Stimulated activated CD4-positive, alpha-beta T cell treated with anti-CD3 and anti-CD28 coated beads, Interleukin-4, amount 100 ng/mL, for 4 hours (primary cell): ENCODE results near the gene WASL.
"Not testable (repeated sequence)": the region's sequence is repeated elsewhere in the genome, so short reads cannot be mapped to it uniquely, and the experiment has no call there.

Experiments
- DNase-seq, 2 experiments: peaks; one replicate each; pipeline ENCODE4 v3.0.0-alpha.2; 2020

Gene WASL

DNA sequence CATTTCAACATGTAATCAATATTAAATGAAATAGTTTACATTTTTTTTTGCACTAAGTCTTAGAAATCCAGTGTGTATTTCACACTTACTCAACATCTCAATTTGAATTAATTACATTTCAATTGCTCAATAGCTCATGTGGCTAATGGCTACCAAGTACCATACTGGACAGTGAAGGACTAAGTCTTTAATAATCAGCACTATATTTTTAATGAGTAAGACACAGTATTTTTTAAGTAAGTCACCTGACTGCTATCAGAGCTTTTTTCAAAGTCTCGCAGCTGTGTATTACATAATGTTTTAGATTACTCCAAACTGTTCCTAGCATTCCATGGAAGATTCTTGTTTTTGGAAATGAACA, 19.6 kb downstream of the WASL start:
- DNase-seq = no peak

DNA sequence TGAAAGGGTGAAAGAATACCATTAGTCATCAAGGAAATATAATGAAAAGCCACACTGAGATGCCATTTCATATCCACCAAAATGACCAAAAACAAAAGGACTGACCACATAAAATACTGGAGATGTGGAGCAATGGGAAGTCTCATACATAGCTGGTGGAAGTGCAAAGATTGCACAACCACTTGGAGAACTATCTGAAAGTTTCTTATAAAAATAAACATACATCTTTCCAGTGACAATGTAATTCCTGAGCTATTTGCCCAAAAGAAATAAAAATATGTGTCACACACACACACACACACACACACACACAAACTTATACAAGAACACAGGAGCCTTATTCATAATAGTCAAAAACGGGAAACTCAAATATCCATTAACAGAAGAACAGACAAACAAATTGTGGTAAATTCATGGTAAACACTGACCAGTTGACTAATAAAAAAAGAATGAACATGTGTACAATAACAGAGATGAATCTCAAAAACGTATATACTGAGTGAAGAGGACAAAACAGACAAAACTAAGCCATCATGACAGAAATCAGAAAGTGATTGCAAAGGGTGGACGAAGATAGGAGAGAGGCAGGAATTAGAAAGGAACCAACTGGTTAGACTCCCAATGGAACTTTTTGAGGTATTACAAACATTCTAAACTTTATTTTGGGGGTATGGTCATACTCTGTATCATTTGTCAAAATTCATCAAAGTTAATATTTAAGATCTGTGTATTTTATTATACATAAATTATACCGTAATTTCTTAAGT, 21.5 kb downstream of the WASL start:
- no peak for DNase-seq

DNA sequence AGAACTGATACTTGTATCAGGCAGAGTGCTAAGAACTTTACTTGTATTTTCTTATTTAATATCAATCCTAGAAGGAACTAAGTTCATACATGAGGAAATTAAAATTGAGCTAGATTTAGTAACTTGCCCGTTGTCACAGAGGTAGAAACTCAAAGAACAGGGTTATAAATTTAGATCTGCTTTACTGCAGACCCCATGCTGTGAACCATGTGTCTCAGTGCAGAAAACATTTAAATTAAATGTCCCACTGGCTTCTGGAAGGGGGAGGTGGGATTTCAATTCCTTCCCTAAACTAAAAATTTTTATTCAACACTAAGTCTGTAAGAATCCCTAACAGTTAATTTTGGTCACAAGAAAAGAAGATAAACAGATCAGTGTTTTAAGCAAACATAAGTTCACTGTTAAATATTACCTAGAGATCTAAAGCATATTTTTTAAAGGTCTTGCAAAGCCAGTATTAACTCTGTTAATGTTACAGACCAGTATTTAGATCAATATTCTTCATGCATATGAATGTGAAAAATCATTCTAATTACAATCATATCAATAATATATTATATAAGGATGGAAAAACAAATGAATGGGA, 23.1 kb downstream of the WASL start:
- no peak for DNase-seq

DNA sequence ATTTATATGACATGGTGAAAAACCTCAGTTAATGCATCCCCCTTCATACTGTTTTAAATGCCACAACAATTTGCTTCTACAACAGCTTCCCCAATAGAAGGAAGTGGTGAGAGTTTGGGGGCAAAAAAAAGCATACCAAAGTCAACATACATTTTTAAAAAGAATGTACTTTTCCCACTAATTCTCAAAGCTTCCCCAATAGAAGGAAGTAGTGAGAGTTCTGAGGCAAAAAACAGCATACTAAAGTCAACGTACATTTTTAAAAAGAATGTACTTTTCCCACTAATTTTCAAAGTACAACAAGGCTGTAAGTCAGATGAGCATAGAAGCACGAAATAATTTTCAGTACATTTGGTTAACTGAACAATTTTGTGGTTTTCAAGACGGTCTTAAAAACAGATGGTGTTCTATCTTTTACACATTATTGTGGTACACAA, 24.0 kb downstream of the WASL start:
- no peak for DNase-seq

DNA sequence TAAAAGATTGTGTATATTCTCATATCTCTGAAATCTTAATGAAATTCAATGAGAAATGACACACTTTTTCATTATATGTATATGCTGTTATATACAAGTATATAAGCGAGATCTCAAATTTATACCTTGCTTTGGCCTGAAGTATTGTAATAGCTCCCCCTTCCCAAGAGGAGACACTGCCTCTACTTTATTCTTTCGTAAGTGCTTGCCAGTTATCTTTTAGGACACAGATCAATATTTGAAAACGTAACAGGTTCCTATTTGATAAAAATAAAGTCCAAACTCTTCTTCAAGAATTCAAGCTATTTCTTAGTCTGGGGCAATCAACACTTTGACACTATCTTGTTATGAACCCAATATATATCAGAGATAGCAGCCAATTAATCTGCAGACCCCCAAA, 24.9 kb downstream of the WASL start:
- no peak for DNase-seq

DNA sequence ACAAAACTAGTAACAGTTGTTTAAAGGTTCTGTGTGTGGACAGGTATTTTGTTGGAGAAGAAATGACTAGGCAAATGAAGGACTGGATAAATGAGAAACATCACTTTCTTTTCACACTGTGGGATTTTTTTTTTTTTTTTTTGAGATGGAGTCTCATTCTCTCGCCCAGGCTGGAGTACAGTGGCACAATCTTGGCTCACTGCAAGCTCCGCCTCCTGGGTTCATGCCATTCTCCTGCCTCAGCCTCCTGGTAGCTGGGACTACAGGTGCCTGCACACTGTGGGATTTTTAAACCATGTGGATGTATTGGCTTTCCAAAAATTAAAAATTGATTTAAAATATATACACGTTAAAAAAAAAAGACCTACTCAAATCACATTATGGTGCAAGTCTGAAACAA, 28.3 kb downstream of the WASL start:
- DNase-seq = not testable (repeated sequence)

DNA sequence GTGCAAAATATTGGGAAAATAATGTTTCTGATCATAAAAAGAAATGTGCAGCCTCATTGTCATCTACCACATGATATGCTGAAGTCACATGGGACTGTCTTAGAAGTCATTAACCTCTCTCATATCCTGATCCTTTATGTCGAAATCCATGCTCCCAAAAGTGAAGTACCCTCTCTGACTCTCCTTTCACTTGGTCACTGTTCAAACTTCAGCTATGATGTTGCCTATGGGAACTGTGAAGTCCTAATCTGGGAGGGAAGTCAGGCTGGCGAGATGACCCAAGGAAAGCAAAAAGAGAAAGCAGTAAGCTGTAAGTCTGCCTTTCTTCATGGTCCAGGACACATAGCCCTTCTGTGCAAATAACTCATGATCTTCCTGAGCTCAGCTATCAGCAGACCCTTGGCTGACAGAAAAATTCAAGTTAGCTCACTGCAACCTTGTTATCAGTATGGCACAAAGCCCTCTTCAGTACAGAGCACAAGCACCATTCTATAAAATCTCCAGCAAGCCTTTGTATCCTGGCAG, 29.5 kb downstream of the WASL start:
- no peak for DNase-seq

DNA sequence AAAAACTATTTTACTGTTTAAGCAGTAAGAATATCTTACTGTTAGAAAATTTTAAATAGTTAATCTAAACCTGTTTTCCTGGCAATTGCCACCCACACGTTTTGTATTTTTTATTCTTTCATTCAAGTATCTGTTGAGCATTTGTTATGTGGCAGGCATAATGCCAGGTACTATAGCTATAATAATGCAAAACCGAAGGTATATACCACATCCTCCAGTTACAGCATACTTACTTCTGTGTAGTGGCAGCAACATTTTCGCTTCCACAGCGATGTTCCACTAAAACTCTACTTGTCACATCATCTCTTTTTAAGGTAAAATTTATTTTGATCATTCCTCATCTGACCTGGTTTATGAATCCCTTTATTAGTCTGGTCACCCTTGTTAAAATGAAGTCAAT, 30.0 kb downstream of the WASL start:
- DNase-seq = no peak

DNA sequence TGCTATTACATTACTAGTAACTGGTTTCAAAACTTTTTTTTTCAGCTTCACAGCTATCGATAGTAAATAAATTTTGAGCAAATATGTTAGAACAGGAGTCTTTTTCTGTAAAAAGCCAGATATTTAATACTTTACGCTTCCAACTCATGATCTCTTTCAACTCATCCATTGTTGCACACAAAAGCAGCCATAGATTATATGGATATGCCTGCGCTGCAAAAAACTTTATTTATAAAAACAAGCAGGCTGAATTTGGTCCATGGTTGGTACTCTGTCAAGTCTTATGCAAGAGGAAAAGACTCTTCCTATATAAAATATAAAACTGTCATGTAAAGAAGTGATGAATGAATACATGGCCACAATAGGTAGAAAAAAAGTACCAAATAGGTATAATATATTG, 31.1 kb downstream of the WASL start:
- no peak for DNase-seq

DNA sequence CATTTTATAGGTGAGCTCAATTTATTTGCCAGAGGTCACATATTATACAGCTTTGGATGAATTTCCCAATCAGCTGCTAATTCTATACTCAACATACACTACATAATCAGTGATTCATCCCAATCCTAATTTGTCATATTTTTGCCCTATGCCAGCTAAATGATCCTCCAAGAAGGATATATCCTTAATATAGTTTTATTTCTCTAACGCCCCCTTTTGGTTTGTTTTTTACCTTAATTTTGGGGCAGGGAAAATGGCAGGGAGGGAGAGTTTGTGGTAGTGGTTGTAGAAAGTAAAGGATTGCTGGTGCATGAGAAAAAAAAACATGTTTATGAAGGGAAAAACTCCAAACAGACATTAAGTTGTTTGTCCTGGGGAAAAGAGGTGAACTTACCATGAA, 31.9 kb downstream of the WASL start:
- no peak for DNase-seq

DNA sequence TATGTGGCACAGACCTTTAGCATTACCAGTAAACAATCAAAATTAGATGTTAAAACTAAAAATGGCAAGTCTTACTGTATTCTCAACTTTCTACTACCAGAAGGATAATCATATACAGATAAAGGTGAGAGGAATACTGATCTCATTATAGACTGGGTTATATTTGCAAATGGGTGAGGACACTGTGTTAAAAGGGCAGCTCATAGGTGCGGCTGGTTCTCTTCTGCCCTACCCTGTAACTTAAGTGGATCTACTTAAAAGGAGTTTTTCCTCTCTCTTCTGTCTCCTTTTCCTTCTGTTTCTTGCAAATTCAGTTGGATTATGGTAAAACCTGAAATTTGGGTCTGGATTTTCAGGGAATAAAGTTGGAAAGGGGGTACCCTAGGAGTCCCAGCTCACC, 33.0 kb downstream of the WASL start:
- no peak for DNase-seq

DNA sequence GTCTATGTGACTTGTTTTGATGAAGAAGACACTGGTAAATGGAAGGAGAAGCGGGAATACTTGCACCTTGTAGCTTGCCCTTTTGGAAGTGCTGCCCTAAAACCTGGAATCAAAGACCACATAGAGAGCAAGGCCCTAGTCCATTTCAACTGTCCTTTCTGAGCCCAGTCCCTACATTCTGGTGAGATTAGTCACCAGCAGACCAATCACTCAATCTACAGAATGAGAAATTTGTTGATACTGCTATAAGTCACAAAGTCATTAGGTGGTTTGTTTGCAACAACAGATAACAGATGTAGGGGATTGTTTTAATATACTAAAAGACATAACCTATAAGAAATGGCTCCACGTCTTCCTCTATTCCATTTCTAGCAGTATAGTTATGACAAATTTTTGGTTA, 33.6 kb downstream of the WASL start:
- DNase-seq = no peak

DNA sequence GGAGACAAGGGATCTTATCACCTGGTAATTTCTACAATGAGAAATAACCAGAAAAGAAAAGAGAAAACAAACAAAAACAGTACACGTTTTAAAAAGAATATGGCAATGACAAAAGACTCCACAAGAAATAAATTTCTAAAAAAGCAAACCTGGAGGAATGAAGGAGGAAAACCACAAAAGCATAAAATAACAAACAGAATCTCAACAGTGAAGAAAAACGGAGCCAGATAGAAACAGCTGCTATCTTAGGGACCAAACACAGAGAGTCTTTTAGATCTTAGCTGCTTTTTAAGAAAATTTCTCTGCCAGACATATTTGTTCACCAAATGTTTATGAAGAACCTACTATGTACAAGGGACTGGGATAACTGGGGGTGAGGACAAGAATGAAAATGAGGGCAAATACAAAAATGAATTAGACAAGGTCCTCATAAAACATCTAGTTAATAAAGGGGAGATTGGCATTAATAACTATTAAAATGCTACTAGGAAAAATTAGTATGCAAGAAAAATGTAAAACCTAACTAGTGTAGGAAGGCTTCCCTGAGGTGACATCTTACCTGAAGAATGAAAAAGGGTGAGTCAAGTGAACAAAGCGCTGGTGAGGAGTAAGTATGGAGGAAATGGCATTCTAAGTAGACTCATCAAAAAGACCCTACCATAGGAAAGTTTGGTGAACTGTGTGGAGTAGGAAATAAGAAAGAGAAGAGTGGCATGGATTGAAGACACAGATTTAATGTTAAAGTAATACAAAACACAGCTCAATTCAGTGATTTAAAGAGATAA, 34.3 kb downstream of the WASL start:
- no peak for DNase-seq

DNA sequence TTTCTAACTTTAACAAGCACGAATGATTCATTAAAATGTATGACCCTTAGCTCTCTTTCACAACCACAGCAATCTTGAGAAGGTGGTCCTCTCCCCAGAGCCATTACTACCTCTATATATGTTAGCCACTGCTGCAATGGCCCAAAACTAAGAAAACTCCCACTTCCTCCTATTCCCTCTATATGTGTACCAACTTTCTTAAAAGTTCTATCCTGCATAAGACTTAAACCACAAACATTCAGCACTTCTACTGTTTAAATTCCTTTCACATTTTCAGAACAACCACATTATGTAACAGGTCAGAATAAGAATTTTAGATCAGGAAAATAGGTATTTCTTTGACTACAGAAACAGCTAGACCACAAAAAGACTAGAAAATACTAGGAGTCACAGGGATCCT, 36.2 kb downstream of the WASL start:
- no peak for DNase-seq

DNA sequence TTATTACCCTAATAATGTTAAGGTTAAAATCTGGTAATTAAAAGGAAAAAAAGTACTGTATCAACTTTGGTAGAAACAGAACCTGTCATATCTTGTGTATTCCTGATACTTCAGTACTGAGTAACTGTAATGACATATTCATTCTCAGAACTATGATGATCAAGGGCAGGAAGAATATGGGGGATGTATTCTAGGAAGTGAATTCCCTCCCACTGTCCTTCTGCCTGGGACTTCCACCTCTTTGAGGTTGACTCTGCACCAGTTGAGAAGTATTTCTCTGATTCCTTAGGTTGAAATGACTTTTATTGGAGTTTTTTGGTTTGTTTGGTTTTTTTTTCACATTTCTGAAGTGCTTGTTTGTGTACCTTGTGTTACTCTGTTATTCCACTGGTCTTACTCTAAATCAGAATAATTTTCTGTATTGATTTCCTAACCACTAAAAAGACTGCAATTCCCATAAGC, 36.9 kb downstream of the WASL start:
- DNase-seq = no peak

DNA sequence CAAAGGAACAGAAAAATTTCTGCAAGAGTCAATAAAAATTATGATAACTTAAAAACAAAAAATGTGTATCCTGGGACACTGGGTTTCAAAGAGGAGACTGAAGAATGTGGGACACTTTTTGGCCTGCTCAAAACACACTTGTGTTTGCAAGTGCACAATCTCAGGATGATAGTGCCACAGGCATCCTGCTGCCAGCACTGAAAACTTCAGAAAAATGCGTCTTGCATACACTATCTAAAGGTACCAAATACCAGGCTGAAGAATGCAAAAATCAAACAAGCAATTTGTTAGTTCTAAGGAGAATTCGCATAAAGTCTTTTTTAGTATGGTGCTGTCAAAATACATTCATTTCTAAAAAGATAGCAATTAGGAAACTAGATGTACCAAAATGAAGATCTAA, 38.1 kb downstream of the WASL start:
- DNase-seq = no peak

DNA sequence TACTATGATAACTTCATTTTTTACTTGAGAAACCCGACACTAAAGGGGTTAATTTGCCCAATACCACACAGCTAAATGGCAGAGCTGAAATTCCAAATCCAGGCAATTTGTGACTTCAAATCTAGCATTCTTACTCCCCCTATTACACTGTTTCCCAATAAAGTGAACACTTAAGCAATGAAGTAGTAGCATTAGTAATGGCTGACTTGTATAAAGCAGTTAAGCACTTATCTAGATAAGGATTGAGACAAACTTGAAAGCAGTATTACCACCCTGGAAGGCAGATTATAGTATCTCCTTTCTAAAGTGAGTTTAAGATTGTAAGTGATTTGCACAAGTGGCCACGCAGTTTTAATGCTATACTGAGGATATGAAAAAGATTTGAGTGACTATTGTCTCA, 39.3 kb downstream of the WASL start:
- DNase-seq = no peak

DNA sequence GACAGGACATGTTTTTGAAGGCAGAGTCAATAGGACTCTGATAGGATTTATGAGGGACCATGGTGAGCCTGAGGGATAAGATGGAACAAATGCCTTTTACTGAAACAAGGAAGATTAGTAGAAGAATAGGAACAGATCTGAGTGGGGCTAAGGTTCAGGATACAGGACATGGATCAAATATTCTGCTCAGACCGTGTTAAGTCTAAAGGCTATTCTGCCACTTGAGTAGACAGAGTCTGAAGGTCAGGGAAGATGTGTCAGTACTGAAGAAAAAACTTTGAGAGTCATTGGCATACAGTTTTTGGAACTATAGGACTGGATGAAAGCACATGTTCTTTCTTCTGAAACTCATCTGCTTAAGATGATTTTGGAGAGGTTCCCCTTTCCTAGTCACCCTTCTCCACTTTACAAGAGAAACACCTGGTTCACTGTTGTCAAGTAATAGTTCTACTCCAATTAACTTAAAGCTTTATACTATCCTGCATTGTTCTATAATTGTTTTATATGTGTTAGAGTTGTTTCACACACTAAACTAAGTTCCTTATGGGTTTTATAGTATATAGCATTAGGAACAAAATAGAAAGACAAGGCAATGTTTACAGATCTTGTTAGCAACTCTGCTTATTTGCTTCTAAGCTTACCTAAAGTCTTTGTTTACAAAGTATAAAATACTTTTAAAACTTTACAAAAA, 43.4 kb downstream of the WASL start:
- no peak for DNase-seq

DNA sequence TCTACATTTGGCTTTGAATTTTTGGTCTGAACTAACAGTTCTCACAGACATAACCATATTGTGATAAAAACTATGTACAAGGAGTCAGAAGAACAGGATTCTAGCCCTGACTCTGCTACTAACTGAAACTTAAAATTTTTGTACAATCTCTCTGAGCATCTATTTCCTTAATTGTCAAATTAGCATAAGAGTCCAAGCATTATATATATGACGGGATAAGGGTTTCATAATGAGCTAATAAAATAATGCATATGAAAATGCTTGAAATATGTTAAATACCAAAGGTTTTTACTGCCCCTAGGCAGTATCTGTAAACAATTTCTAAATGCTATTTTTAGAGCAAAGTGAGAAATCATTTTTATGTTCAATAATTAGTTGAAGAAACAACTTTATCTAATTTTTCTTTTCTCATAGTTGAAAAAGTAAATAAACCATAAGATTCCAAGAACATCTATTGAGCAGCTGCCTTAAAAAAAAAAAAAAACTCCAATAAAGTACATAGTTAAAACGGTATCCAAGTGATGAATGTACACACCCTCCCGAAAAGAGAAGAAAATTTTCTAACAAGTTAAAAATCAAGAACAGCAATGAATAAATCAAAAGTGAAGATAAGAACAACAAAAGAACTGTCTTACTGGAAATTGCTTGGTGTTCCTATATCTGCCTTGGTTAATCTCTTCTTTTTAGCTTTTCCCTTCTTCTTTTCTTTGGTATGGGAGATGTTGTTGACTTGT, 52.7 kb downstream of the WASL start:
- no peak for DNase-seq

DNA sequence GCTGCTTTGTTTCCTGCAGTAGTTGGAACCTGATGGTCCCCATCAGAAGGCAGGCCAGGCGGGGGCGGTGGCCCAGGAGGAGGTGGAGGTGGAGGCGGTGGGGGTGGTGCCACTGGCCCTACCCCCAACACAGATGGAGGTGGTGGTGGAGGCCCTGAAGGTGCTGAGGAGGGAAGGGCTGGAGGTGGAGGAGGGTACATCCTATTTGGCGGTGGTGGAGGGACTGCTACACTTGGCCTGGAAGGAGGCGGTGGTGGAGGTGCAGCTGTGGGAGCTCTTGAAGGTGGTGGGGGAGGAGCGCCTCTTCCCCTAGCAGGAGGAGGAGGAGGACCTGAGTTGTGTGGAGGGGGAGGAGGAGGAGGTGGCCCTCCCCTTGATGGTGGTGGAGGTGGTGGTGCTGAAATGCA, 56.3 kb downstream of the WASL start:
- DNase-seq = no peak

DNA sequence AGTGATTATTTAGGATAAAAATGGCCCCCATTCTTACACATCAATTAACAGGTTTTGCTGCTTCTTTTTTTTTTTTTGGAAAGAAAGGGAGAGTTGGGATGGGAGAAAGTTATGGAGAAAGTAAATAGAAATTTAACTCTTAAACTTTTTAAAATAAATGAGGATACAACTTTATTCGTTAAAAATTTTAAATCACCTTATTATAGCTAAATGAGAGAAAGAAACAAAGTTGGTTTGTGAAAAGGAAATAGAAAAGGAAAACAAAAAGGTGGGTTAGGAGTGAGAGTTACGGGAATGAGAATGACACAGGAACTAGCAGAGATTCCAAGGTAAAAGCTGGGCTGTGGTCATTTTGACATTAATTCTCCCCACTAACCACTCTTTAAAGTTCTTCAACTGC, 58.3 kb downstream of the WASL start:
- no peak for DNase-seq

DNA sequence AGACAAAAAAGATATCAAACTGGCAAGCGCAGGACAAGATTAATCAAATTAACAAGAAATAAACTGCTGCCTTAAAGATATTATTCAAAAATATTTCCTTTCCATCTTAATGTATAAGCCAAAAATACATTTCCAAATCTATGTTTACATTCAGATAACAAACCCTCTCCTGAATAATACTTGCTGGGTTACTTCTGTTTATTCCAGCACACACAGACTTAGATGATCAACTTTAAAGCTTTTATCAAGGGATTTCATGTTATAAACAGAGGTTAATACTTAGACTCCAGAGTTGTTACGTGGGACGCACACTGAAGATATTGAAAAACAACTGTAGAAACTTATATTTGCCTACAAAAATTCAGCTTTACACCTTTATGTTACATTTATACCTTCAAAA, 59.6 kb downstream of the WASL start:
- no peak for DNase-seq

DNA sequence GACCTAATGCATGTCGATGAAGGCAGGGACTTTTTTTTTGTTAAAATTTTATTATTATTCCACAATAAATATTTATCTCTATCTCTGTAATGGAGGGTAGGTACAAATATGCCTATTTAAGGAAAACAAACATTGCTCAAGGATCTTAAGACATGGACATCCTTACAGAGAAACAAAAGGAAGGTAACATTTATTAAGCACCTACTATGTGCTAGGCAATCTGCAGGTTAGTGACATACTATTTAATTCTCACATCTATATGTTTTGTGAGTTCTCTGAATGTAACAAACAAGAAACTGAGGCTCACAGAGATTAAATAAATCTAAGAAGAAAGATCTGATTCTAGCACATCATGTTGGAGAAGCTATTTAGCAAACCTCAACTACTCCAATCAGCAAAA, 61.1 kb downstream of the WASL start:
- no peak for DNase-seq
